GM12874 (cell line): ENCODE measurements around the gene GRIN2C.

Experiments used
- CTCF ChIP-seq: IDR thresholded peaks from 2 replicates; pipeline ENCODE4 v1.5.1; 2011; ENCODE audit warnings: low read depth, mild to moderate bottlenecking, control low read depth, low read length, moderate library complexity; ENCODE audit not compliant: insufficient read depth

Gene GRIN2C

DNA sequence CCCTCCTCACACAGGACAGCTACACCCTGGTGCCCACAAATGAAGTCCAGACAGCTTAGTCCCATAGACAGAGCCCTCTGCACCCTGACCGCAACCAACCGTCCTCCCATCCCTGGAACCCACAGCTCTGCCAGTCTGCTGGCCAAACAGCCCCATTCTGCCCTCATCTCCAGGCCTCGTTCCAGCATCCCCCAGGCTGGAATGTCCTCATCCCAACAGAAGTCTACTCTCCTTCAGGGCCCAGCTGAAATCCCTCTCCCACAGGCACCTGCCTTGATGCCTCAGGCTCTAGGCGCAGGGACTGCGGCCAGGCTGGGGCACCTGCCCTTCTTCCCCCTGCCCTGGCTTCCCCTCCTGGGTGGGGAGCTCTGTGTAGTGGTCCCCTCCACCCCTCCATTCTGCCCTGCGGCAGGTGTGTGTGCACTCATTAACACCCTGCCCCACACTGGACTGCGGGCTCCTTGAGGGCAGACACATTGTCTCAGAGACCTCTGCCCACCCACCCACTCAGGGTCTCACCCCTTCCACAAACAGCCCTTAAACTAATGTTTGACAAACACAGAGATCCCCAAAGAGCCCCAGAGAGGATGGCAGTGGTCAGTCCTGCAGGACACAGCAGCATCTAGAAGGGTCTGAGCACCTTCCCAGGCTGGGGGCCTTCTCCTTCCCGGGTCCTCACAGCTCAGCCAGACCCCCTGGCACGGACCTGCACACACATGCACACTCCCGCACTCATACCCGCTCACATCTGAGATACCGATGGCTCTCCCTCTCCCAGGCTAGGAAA, 820 bp downstream of the GRIN2C start:
- TF ChIP-seq CTCF: no peak

DNA sequence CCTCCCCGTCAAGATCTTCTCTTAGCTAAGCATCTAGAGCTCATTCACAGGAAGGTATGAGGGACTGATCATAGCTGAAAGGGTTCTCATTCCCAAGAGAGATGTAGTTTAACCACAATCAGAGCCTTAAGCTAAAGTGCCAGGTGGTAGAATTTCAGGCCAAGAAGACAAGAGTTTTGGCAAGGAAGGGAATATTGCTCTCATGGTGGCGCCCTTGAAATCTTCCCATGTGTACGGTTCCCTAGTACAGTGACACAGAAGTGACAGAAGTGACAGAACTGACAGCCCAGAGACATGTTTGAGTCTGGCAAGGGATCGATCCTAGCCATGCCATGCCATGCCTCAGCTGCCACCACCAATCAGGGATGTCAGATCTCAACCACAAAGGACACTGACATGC, 2.5 kb downstream of the GRIN2C start:
- no peak for TF ChIP-seq CTCF

- TF ChIP-seq CTCF: no peak
Measured at GRCh38 chr17:74856112-74856511, 3.6 kb downstream of the GRIN2C start.

GRCh38 chr17:74855323-74855722, 4.4 kb downstream of the GRIN2C start:
- no peak for TF ChIP-seq CTCF

- no peak for TF ChIP-seq CTCF
Measured at GRCh38 chr17:74854792-74855191, 4.9 kb downstream of the GRIN2C start.

DNA sequence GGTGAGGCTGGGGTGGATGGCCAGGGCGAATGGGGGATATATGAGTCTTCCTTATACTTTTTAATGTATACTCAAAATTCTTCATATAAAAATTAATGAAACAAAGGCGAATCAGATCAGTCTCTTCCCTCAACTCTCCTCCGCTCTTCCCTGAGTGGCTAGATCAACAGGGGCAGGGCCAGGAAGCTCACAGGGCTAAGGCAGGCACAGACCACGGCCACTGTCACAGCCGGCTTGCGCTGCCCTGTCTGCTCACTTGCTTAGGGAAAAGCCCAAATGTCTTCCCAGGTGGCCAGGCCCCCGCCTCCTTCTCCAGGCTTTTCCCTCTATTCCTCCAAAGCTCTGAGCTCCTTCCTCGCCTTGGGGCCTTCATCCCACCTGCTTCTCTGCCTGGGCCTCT, 6.0 kb downstream of the GRIN2C start:
- no peak for TF ChIP-seq CTCF

GRCh38 chr17:74853048-74853397, 6.7 kb downstream of the GRIN2C start:
- TF ChIP-seq CTCF: no peak
